ENCODE data around the gene SPEF1. TPM values are rescaled to one million over a fixed set of nuclear protein-coding genes. Genes with fewer than 3 reads are reported as not detected.

Gene SPEF1
- total and polyA plus RNA-seq, 2 of the 13 experiments (the other 11 are each of a cell fraction or from before 2014, with no cell fraction given) = 0.11 to 0.27 TPM

GRCh38 chr20:3820048-3820900, 39.0 kb upstream of the SPEF1 start, which contains the start of gene AP5S1 (continued):
- peak; percentile 39; the same call in 1 of the 2 replicates for TF ChIP-seq SOX13 (IDR thresholded peaks at IDR 0.05)
- TF ChIP-seq SOX13 (CRISPR knock-in tag; conservative IDR thresholded peaks at IDR 0.05 in 1 of 2, IDR thresholded peaks at IDR 0.05 in 1 of 2) = peak in 1 of 2 experiments; percentile 65; a peak in 2 of 4 replicates
- peak; percentile 98 for TF ChIP-seq ZNF513 (CRISPR knock-in tag; conservative IDR thresholded peaks at IDR 0.05)
- no peak for TF ChIP-seq PAF1 (CRISPR knock-in tag; IDR thresholded peaks at IDR 0.05)
- TF ChIP-seq, protein P1, sequence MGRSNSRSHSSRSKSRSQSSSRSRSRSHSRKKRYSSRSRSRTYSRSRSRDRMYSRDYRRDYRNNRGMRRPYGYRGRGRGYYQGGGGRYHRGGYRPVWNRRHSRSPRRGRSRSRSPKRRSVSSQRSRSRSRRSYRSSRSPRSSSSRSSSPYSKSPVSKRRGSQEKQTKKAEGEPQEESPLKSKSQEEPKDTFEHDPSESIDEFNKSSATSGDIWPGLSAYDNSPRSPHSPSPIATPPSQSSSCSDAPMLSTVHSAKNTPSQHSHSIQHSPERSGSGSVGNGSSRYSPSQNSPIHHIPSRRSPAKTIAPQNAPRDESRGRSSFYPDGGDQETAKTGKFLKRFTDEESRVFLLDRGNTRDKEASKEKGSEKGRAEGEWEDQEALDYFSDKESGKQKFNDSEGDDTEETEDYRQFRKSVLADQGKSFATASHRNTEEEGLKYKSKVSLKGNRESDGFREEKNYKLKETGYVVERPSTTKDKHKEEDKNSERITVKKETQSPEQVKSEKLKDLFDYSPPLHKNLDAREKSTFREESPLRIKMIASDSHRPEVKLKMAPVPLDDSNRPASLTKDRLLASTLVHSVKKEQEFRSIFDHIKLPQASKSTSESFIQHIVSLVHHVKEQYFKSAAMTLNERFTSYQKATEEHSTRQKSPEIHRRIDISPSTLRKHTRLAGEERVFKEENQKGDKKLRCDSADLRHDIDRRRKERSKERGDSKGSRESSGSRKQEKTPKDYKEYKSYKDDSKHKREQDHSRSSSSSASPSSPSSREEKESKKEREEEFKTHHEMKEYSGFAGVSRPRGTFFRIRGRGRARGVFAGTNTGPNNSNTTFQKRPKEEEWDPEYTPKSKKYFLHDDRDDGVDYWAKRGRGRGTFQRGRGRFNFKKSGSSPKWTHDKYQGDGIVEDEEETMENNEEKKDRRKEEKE (IDR thresholded peaks at IDR 0.05) = no peak
- TF ChIP-seq, protein P2, sequence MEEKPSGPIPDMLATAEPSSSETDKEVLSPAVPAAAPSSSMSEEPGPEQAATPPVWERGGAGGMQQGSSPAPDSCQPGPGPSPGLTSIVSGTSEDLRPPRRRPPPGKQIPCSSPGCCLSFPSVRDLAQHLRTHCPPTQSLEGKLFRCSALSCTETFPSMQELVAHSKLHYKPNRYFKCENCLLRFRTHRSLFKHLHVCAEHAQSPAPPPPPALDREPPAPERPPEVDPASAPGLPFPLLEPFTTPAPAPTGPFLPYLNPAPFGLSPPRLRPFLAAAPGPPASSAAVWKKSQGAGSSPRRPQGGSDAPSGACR (CRISPR knock-in tag; IDR thresholded peaks at IDR 0.05) = peak; percentile 93
- TF ChIP-seq ZNF740 (CRISPR knock-in tag; IDR thresholded peaks at IDR 0.05) = peak; percentile 87
- TF ChIP-seq ZNF17 (CRISPR knock-in tag; IDR thresholded peaks at IDR 0.05) = no peak
- TF ChIP-seq, protein P3, sequence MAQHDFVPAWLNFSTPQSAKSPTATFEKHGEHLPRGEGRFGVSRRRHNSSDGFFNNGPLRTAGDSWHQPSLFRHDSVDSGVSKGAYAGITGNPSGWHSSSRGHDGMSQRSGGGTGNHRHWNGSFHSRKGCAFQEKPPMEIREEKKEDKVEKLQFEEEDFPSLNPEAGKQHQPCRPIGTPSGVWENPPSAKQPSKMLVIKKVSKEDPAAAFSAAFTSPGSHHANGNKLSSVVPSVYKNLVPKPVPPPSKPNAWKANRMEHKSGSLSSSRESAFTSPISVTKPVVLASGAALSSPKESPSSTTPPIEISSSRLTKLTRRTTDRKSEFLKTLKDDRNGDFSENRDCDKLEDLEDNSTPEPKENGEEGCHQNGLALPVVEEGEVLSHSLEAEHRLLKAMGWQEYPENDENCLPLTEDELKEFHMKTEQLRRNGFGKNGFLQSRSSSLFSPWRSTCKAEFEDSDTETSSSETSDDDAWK (CRISPR knock-in tag; IDR thresholded peaks at IDR 0.05) = no peak
- peak; percentile 88 for TF ChIP-seq HNRNPK (IDR thresholded peaks at IDR 0.05; ENCODE audit: low read depth, low read length, poor library complexity, severe bottlenecking)
- TF ChIP-seq MEIS1 (CRISPR knock-in tag; IDR thresholded peaks at IDR 0.05; ENCODE audit: borderline replicate concordance) = peak; percentile 97
- TF ChIP-seq ZNF644 (CRISPR knock-in tag; IDR thresholded peaks at IDR 0.05; ENCODE audit: low read depth) = 0 out of 2 replicates have a peak, but pooled peaks have one; percentile 32
- peak; percentile 100 for TF ChIP-seq ZNF713 (CRISPR knock-in tag; IDR thresholded peaks at IDR 0.05)
- TF ChIP-seq PHF21A (CRISPR knock-in tag; IDR thresholded peaks at IDR 0.05) = peak; percentile 88
- TF ChIP-seq ZNF768 (CRISPR knock-in tag; IDR thresholded peaks at IDR 0.05) = peak; percentile 83
- TF ChIP-seq RCOR2 (CRISPR knock-in tag; IDR thresholded peaks at IDR 0.05) = 0 out of 2 replicates have a peak, but pooled peaks have one; percentile 53
- peak; percentile 78 for TF ChIP-seq PTBP1 (IDR thresholded peaks at IDR 0.05; ENCODE audit: low read depth, low read length, poor library complexity, severe bottlenecking)
- TF ChIP-seq SRSF9 (IDR thresholded peaks at IDR 0.05; ENCODE audit: borderline replicate concordance, insufficient read depth, low read depth, low read length, poor library complexity, severe bottlenecking) = no peak
- TF ChIP-seq IKZF1 (IDR thresholded peaks at IDR 0.05) = no peak
- TF ChIP-seq KDM5A (IDR thresholded peaks at IDR 0.05; ENCODE audit: borderline replicate concordance, low read length) = peak; percentile 98; the same call in 1 of the 2 replicates
- TF ChIP-seq ZNF251 (CRISPR knock-in tag; IDR thresholded peaks at IDR 0.05) = no peak; the same call in 1 of the 2 replicates
